HG02623 (cell line): ENCODE measurements around the gene KYAT1.
"Not testable (repeated sequence)": the region's sequence is repeated elsewhere in the genome, so short reads cannot be mapped to it uniquely, and the experiment has no call there.

Experiments used
- ATAC-seq: cut with Tn5 transposase; IDR thresholded peaks from one replicate; pipeline ENCODE4 v1.9.1; 2021; ENCODE audit warnings: moderate library complexity; ENCODE audit not compliant: unreplicated experiment

The KYAT1 gene

GRCh38 chr9:128843171-128843570, 38.6 kb downstream of the KYAT1 start:
- not testable (repeated sequence) for ATAC-seq

DNA sequence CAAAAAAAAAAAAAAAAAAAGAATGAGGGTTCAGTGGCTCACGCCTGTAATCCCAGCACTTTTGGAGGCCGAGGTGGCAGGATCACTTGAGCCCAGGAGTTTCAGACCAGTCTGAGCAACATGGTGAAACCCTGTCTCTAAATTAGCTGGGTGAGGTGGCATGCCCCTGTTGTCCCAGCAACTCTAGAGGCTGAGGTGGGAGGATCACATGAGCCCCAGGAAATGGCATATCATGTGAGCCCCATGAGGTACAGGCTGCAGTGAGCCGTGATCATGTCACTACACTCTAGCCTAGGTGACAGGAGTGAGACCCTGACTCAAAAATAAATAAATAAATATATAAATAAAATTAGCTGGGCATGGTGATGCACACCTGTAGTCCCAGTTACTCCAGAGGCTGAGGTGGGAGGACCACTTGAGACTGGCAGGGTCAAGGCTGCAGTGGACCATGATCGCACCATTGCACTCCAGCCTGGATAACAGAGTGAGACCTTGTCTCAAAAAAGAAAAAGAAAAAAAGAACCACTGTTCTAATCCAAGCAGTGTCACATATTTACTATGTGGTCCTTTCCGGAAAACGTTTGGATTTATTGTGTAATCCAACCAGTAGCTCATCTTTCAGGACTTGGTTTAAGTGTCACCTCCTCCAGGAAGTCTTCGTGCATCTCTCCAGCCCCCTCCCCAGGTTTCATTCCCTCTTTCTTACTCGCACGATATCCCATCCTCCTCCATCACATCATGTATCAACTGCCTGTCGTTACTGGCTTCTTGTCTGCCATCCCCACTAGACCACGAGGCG, 39.9 kb downstream of the KYAT1 start:
- ATAC-seq = no peak

- no peak for ATAC-seq
Measured at GRCh38 chr9:128840524-128840923, 41.2 kb downstream of the KYAT1 start.

DNA sequence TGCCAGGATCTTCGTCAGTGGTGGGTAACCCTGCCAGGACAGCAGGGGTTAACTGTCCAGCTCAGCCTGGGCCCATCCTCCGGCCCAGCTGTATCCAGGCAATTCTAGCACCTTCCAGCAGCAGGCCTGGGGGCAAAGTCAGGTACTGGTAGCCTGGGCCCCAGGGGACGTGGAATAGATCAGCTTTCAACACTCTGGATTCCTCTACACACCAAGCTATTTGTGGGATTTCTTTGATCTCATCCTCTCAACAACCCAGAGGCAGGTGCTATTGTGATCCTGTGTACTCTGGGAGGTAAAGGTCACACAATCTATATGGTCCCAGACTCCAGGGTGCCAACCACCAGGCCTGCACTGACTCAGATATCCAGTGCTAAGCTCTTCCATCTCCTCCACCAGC, 43.4 kb downstream of the KYAT1 start:
- no peak for ATAC-seq

- no peak for ATAC-seq
Measured at GRCh38 chr9:128836509-128837145, 45.1 kb downstream of the KYAT1 start.

DNA sequence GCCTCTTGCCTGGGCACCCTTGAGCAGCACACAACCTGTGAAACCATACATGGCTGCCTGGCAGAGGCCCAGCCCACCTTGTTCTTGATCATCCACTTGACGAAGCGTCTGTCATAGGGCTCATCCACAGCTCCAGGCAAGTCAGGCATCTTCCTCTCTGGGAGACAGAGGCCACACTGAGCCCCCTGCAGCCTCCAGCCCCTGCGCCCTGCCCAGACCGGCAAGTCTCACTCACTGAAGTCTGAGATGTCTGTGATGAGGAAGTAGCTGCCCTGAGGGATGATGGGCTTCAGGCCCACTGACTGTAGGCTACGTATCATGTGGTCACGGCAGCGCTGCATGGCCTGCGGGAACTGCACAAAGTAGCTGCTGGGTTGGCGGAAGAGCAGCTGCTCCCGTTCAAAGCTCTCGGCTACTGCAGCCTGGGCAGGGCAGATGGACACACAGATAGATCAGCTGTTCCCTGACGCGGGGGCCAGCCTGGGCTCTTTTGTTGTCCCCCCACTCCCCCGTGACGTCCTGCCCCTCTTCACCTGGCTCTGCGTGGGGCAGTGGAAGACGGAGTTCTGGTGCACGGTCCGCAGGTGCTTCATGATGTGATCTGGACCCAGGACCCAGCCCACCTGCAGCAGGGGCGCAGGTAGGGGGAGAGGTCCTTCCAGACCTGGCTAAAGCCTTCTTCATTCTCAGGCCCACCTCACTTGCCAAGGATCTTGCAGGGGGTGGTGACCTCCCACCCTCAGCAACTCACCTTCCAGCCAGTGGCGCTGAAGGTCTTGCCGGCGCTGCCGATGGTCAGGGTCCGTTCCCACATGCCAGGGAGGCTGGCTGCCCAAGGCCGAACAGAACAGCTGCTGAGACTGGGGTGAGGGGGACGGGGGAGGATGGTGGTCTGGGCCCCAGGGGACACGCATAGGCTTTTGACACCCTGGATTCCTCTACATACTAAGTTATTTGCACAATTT, 46.2 kb downstream of the KYAT1 start:
- ATAC-seq = no peak

DNA sequence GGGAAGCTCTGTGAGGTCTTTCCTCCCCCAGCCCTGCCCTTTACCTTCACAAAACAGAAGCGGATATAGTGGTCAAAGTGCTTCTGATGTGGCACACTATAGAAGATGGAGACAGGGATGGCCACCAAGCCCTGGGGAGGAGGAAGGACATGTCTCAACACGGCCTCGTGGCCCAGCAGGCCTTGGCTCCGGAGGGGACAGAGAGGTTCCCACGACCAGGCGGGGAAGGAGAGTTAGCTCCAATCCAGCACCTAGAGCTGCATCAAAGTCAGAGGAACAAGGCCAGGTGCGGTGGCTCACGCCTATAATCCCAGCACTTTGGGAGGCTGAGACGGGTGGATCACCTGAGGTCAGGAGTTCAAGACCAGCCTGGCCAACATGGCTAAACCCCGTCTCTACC, 48.1 kb downstream of the KYAT1 start:
- no peak for ATAC-seq

- ATAC-seq = peak; percentile 97
Measured at GRCh38 chr9:128829477-128830251, 52.1 kb downstream of the KYAT1 start, which contains the start of gene SPOUT1. Gene SPOUT1, minus strand, starts transcription at chr9:128829794. Its CDS starts 14 bp downstream, at chr9:128829780.

DNA sequence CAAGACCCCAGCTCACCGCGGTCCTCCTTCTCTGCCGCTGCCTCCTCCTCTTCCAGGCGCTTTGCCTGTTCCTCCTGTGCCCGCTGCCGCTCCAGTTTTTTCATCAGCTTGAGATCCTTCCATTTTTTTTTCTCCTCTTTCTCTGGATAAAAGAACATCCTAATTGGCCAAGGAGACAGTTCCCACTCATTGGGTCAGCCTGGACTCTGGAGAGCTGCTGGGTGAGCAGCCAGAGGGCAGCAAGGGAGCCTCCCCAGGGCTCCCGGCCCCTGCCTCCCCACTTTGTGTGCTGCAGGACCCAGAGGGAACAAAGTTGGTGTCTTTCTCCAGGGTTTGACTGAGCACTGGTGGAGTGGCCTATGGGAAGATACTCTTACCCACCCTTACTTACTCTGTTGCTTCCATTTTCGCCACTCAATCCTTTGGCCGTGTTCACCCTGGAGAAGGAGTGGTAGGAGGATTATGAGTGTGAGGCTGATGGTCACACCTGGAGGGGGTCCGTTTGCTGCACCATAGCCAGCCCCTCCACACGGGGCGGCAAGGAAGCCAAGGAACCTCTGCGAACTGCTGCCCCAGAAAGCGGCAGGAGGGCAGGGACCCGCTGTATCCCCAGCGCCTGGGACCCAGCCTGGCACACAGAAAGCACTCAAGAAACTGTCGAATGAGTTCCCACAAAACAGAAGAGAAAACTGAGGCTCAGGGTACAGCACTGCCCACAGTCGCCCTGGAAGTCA, 52.9 kb downstream of the KYAT1 start:
- ATAC-seq = no peak

- ATAC-seq = no peak
Measured at GRCh38 chr9:128828267-128828666, 53.5 kb downstream of the KYAT1 start.

GRCh38 chr9:128825923-128826700, 55.6 kb downstream of the KYAT1 start:
- ATAC-seq = no peak

DNA sequence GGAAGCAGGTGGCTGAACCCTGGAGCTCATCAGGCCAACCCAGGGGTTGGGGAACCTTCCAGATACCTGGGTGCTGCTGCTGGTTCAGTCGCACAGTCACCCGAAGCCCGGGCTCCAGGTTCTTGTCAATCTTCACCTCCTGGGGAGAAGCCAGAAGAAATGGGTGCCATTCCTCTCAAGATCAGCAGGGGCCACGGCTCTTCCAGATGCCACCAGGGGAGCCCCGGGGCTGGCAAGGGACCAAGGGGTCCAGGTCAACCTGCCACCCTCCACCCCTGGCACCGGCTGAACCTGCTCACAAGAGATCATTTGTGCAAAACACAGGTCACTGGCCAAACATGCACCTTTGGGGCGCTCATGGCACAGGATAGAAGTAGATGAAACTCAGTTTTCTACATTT, 56.8 kb downstream of the KYAT1 start:
- ATAC-seq = no peak

DNA sequence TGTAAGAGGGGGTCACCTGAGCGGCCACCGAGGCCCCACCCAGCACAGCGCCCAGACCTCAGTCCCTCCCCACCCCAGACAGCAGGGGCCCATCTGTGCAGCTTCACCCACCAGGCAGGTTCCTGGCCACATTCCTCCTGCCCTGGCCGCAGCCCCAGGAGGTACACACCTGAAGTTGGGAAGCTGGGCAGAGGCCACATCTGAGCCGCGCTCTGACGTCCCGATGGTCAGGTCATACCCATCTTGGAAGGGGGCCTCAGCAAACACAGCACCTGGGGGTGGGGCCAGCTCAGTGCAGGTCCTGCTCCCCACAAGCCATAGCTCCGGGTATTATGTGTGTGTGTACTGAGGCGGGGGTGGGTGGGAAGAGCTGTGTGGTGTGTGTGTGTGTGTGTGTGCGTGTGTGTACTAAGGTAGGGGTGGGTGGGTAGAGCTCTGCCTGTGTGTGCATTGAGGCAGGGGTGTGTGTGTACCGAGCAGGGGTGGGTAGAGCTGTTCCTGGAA, 57.8 kb downstream of the KYAT1 start:
- ATAC-seq = no peak

GRCh38 chr9:128823362-128823902, 58.3 kb downstream of the KYAT1 start:
- no peak for ATAC-seq

DNA sequence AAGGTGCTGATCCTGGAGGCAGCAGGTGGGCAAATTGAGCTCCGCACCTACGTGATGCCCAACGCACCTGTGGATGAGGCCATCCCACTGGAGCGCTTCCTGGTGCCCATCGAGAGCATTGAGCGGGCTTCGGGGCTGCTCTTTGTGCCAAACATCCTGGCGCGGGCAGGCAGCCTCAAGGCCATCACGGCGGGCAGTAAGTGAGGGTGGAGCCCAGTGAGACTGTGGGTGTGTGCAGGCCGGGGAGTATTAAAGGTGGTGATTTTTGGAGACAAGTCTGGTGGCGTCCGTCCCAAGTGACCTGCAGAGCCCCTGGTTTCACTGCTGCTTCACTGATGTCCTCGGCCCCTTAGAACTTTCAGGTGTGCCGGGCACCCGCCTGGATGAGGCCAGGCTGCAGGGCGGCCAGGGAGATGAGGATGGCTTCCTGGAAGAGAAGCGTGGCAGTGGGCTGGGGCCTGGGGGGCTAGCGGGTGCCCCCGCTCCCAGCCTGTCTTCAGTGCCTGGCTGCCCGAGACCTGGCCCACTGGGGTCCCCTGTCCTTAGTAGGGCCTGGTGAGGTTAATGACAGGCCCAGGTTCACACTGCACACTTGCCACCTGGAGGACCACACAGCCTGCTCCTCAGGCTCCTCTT, 59.2 kb downstream of the KYAT1 start:
- ATAC-seq = no peak

DNA sequence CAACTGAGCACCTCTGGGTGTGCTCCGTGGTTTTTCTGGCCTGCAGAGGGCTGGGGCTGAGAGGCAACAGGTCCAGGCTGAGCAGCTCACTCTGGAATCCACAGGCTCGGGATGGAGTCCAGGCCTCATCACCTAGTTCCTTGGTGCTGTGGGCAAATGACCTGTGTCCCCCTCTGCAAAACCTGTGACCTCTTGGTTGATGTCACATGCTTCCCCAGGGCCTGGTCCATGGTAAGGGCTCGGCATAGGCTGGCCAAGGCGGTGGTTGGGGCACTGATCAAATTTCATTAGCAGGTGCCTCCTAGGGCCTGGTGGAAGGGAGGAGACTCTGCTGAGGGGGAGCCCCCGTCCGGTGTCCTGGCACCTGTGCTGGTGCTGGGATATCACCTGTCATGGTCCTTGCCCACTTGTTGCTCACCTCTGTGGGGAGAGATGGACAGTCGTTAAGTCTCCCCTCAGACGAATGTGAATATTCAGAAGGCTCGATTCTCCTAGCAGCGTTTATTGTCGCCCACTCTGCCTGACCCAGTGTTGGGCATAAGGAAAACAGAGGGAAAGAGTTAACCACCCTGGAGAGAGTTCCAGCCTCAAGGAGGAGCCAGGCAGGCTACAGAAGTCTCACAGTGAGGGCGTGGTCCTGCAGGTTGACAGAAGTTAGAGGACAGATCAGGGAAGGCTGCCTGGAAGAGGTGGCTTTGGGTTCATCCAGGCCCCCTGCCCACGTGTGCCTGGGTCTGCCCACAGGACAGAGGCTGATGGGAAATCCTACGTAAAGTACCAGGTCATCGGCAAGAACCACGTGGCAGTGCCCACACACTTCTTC, 60.0 kb downstream of the KYAT1 start:
- ATAC-seq = no peak
